GM12865 (cell line): Measurements from ENCODE around the gene ARHGEF11.

Source experiments
- DNase-seq: peaks from one replicate; pipeline ENCODE4 v3.0.0; 2010; ENCODE audit warnings: low read depth
- H3K4me3 ChIP-seq: 2 replicates; pipeline ENCODE4 v1.5.1; 2011; ENCODE audit warnings: mild to moderate bottlenecking, low read depth, low read length, control low read depth
- CTCF ChIP-seq: IDR thresholded peaks from 2 replicates; pipeline ENCODE4 v1.5.1; 2011; ENCODE audit warnings: low read length, control low read depth, low read depth, inconsistent platforms; ENCODE audit not compliant: insufficient read depth; ENCODE audit errors: missing control alignments

ARHGEF11 gene

GRCh38 chr1:156944268-156944667 lies 101.3 kb downstream of the ARHGEF11 start:
- DNase-seq, result no peak
- TF ChIP-seq CTCF, result no peak
- no peak overlapping the region for H3K4me3 ChIP-seq

- no peak for TF ChIP-seq CTCF
- H3K4me3 ChIP-seq, result no peak overlapping the region
- DNase-seq, result no peak
Measured at GRCh38 chr1:156943756-156944155, 101.8 kb downstream of the ARHGEF11 start.

- no peak for DNase-seq
- no peak for TF ChIP-seq CTCF
- H3K4me3 ChIP-seq, result no peak overlapping the region
Measured at GRCh38 chr1:156942576-156942975, 103.0 kb downstream of the ARHGEF11 start.

- DNase-seq, result no peak
- no peak overlapping the region for H3K4me3 ChIP-seq
- no peak for TF ChIP-seq CTCF
Measured at GRCh38 chr1:156942176-156942575, 103.4 kb downstream of the ARHGEF11 start.

GRCh38 chr1:156941675-156942074 lies 103.9 kb downstream of the ARHGEF11 start:
- no peak for DNase-seq
- no peak for TF ChIP-seq CTCF
- no peak overlapping the region for H3K4me3 ChIP-seq

- no peak overlapping the region for H3K4me3 ChIP-seq
- no peak for TF ChIP-seq CTCF
- no peak for DNase-seq
Measured at GRCh38 chr1:156939786-156940334, 105.7 kb downstream of the ARHGEF11 start.

- no peak for DNase-seq
- TF ChIP-seq CTCF, result no peak
- no peak overlapping the region for H3K4me3 ChIP-seq
Measured at GRCh38 chr1:156938813-156939212, 106.7 kb downstream of the ARHGEF11 start.
